Memory B cell (primary cell): ENCODE data around the gene SCAF11.
"Not testable (repeated sequence)": the region's sequence is repeated elsewhere in the genome, so short reads cannot be mapped to it uniquely, and the experiment has no call there.

Source experiments
- ATAC-seq: fragments of 150-1000 bp; cut with Tn5 transposase; 2 replicates; pipeline ENCODE4 v1.10.0; 2021; ENCODE audit warnings: low read depth, mild to moderate bottlenecking, moderate library complexity
- DNase-seq, 2 donors: peaks; one replicate each; pipeline ENCODE4 v3.0.0; 2022; ENCODE audit warnings: low spot score in 2 of 2
- H3K27ac Mint-ChIP-seq: one replicate; pipeline ENCODE4 v1.8.0; 2022; ENCODE audit warnings: mild to moderate bottlenecking, moderate library complexity, mixed read lengths
- H3K27me3 Mint-ChIP-seq: one replicate; pipeline ENCODE4 v1.8.0; 2022; ENCODE audit warnings: mixed read lengths
- H3K36me3 Mint-ChIP-seq: one replicate; pipeline ENCODE4 v1.8.0; 2022; ENCODE audit warnings: mild to moderate bottlenecking, mixed read lengths
- H3K4me1 Mint-ChIP-seq: one replicate; pipeline ENCODE4 v1.8.0; 2022; ENCODE audit warnings: mixed read lengths
- H3K4me3 Mint-ChIP-seq: one replicate; pipeline ENCODE4 v1.8.0; 2022; ENCODE audit warnings: mild to moderate bottlenecking, moderate library complexity, mixed read lengths
- H3K9me3 Mint-ChIP-seq: one replicate; pipeline ENCODE4 v1.8.0; 2022; ENCODE audit warnings: mixed read lengths

Gene SCAF11

GRCh38 chr12:45990468-45991283 is at the start of gene SCAF11:
TSS of gene SCAF11 (minus strand) at chr12:45990574. CDS start at chr12:45964167, 26,407 bp downstream.
- ATAC-seq = peak; percentile 74
- Mint-ChIP-seq H3K27ac (peak within 1 kb of the TSS; percentile 98), H3K36me3 (peaks cover 14% of the 10 kb centered on the region), H3K4me3 (peak within 1 kb of the TSS; percentile 91), H3K4me1 (peaks cover 30% of the 10 kb centered on the region), H3K9me3 (peaks cover 3% of the 10 kb centered on the region), H3K27me3 (no peaks in the 10 kb centered on the region)
- DNase-seq = peak; percentile 100

GRCh38 chr12:46037066-46037465 is 46.7 kb upstream of the SCAF11 start:
- DNase-seq, H3K36me3 Mint-ChIP-seq, ATAC-seq, H3K4me3 Mint-ChIP-seq, H3K9me3 Mint-ChIP-seq, H3K27ac Mint-ChIP-seq, H3K27me3 Mint-ChIP-seq, H3K4me1 Mint-ChIP-seq: not testable (repeated sequence)

GRCh38 chr12:46027172-46027571 is 36.8 kb upstream of the SCAF11 start:
- Mint-ChIP-seq H3K4me3 (no peak overlapping the region), H3K4me1 (no peaks in the 10 kb centered on the region), H3K36me3 (peaks cover 11% of the 10 kb centered on the region), H3K27ac (no peak overlapping the region), H3K9me3 (peaks cover 23% of the 10 kb centered on the region), H3K27me3 (peaks cover 4% of the 10 kb centered on the region)
- ATAC-seq = no peak
- no peak for DNase-seq

- peaks cover 28% of the 10 kb centered on the region for H3K9me3 Mint-ChIP-seq
- no peaks in the 10 kb centered on the region for H3K4me1 Mint-ChIP-seq
- H3K27ac Mint-ChIP-seq = no peak overlapping the region
- H3K4me3 Mint-ChIP-seq = no peak overlapping the region
- peaks cover 14% of the 10 kb centered on the region for H3K36me3 Mint-ChIP-seq
- no peak for ATAC-seq
- peaks cover 3% of the 10 kb centered on the region for H3K27me3 Mint-ChIP-seq
- DNase-seq = no peak
Observed at GRCh38 chr12:46024099-46024498, 33.7 kb upstream of the SCAF11 start.

GRCh38 chr12:46020768-46021167 is 30.4 kb upstream of the SCAF11 start:
- Mint-ChIP-seq H3K4me3 (no peak overlapping the region), H3K4me1 (no peaks in the 10 kb centered on the region), H3K9me3 (peaks cover 18% of the 10 kb centered on the region), H3K36me3 (peaks cover 10% of the 10 kb centered on the region), H3K27me3 (peaks cover 1% of the 10 kb centered on the region), H3K27ac (no peak overlapping the region)
- ATAC-seq = no peak
- no peak for DNase-seq

GRCh38 chr12:46018712-46019111 is 28.3 kb upstream of the SCAF11 start:
- DNase-seq, H3K4me1 Mint-ChIP-seq, H3K27ac Mint-ChIP-seq, H3K4me3 Mint-ChIP-seq, H3K27me3 Mint-ChIP-seq, ATAC-seq, H3K36me3 Mint-ChIP-seq: not testable (repeated sequence)
- peaks cover 11% of the 10 kb centered on the region for H3K9me3 Mint-ChIP-seq

GRCh38 chr12:46017866-46018375 is 27.5 kb upstream of the SCAF11 start:
- not testable (repeated sequence) for H3K27ac Mint-ChIP-seq, H3K4me1 Mint-ChIP-seq, ATAC-seq, H3K4me3 Mint-ChIP-seq, DNase-seq, H3K36me3 Mint-ChIP-seq, H3K27me3 Mint-ChIP-seq
- peaks cover 11% of the 10 kb centered on the region for H3K9me3 Mint-ChIP-seq

GRCh38 chr12:46005823-46006222 is 15.4 kb upstream of the SCAF11 start:
- Mint-ChIP-seq H3K27ac (no peak overlapping the region), H3K9me3 (no peaks in the 10 kb centered on the region), H3K4me1 (no peaks in the 10 kb centered on the region), H3K4me3 (no peak overlapping the region), H3K27me3 (no peaks in the 10 kb centered on the region), H3K36me3 (no peaks in the 10 kb centered on the region)
- DNase-seq (no peak), ATAC-seq (no peak)

GRCh38 chr12:46005151-46005797 is 14.9 kb upstream of the SCAF11 start:
- Mint-ChIP-seq H3K9me3 (no peaks in the 10 kb centered on the region), H3K27me3 (no peaks in the 10 kb centered on the region), H3K4me3 (no peak overlapping the region), H3K36me3 (no peaks in the 10 kb centered on the region), H3K4me1 (no peaks in the 10 kb centered on the region), H3K27ac (no peak overlapping the region)
- ATAC-seq (no peak), DNase-seq (no peak)

GRCh38 chr12:46004715-46005114 is 14.3 kb upstream of the SCAF11 start:
- no peaks in the 10 kb centered on the region for H3K36me3 Mint-ChIP-seq
- H3K9me3 Mint-ChIP-seq = no peaks in the 10 kb centered on the region
- H3K27me3 Mint-ChIP-seq = no peaks in the 10 kb centered on the region
- ATAC-seq (no peak), DNase-seq (no peak)
- H3K4me1 Mint-ChIP-seq = no peaks in the 10 kb centered on the region
- no peak overlapping the region for H3K4me3 Mint-ChIP-seq
- H3K27ac Mint-ChIP-seq = no peak overlapping the region

GRCh38 chr12:46000076-46000475 is 9.7 kb upstream of the SCAF11 start:
- not testable (repeated sequence) for H3K4me1 Mint-ChIP-seq, H3K27ac Mint-ChIP-seq, ATAC-seq, H3K36me3 Mint-ChIP-seq, H3K9me3 Mint-ChIP-seq, DNase-seq, H3K27me3 Mint-ChIP-seq, H3K4me3 Mint-ChIP-seq

GRCh38 chr12:45994736-45995135 is 4.4 kb upstream of the SCAF11 start:
- ATAC-seq (no peak), DNase-seq (no peak)
- Mint-ChIP-seq H3K27me3 (no peaks in the 10 kb centered on the region), H3K4me3 (no peak overlapping the region), H3K36me3 (no peaks in the 10 kb centered on the region), H3K9me3 (no peaks in the 10 kb centered on the region), H3K4me1 (peaks cover 8% of the 10 kb centered on the region), H3K27ac (no peak overlapping the region)

- Mint-ChIP-seq H3K9me3 (no peaks in the 10 kb centered on the region), H3K4me1 (peaks cover 22% of the 10 kb centered on the region), H3K36me3 (peaks cover 6% of the 10 kb centered on the region), H3K4me3 (peak overlapping the region; percentile 91), H3K27me3 (no peaks in the 10 kb centered on the region), H3K27ac (peak overlapping the region; percentile 98)
- peak; percentile 35 to 52 for DNase-seq
- ATAC-seq = peak; percentile 20
Observed at GRCh38 chr12:45991284-45992249, 1.2 kb upstream of the SCAF11 start.
